WTC11 (cell line): Measurements from ENCODE around the gene SOX9. TPM values are rescaled to one million over a fixed set of nuclear protein-coding genes. Genes with fewer than 3 reads are reported as not detected.

Source experiments
- ATAC-seq: fragments of 200-7000 bp; cut with Tn5 transposase; 2 replicates; pipeline ENCODE4 v1.10.0; 2021; ENCODE audit warnings: mild to moderate bottlenecking, moderate library complexity
- CTCF ChIA-PET: fragments of 300-600 bp; sonication (Branson Sonifier 250); formaldehyde crosslinking; loops from one replicate; lab custom pipeline; 2021; ENCODE audit warnings: antibody characterized with exemption; lab: Charles Lee
- POLR2A ChIA-PET: fragments of 350-600 bp; sonication (Branson Sonifier 250); formaldehyde crosslinking; loops from one replicate; lab custom pipeline; 2021; ENCODE audit warnings: antibody characterized with exemption; lab: Charles Lee
- DNase-seq: peaks from one replicate; pipeline ENCODE4 v3.0.0; 2021; ENCODE audit warnings: low spot score
- H3K27ac Mint-ChIP-seq: 2 replicates; pipeline ENCODE4 v1.8.0; 2021; ENCODE audit warnings: mixed read lengths
- H3K27me3 Mint-ChIP-seq: 2 replicates; pipeline ENCODE4 v1.8.0; 2021; ENCODE audit warnings: low read depth, mild to moderate bottlenecking, moderate library complexity, mixed read lengths
- H3K36me3 Mint-ChIP-seq: 2 replicates; pipeline ENCODE4 v1.8.0; 2021; ENCODE audit warnings: mixed read lengths
- H3K4me1 Mint-ChIP-seq: 2 replicates; pipeline ENCODE4 v1.8.0; 2022; ENCODE audit warnings: mixed read lengths
- H3K4me3 Mint-ChIP-seq: 2 replicates; pipeline ENCODE4 v1.8.0; 2021; ENCODE audit warnings: mild to moderate bottlenecking, moderate library complexity, mixed read lengths
- H3K9me3 Mint-ChIP-seq: 2 replicates; pipeline ENCODE4 v1.8.0; 2021; ENCODE audit warnings: mixed read lengths
- ATF2 ChIP-seq: sonication (generic); formaldehyde crosslinking; IDR thresholded peaks from 2 replicates; pipeline ENCODE4 v1.8.1; 2022; ENCODE audit warnings: low read depth, missing genetic modification reagents, borderline replicate concordance
- ELF4 ChIP-seq: sonication (generic); formaldehyde crosslinking; IDR thresholded peaks from 2 replicates; pipeline ENCODE4 v1.8.1; 2022; ENCODE audit warnings: low read depth, mild to moderate bottlenecking, moderate library complexity, missing genetic modification reagents
- ESRRA ChIP-seq: sonication (generic); formaldehyde crosslinking; IDR thresholded peaks from 2 replicates; pipeline ENCODE4 v1.8.1; 2022; ENCODE audit warnings: mild to moderate bottlenecking, missing genetic modification reagents, borderline replicate concordance
- FOXJ3 ChIP-seq: sonication (generic); formaldehyde crosslinking; IDR thresholded peaks from 2 replicates; pipeline ENCODE4 v1.9.0; 2021; ENCODE audit warnings: missing genetic modification reagents, mild to moderate bottlenecking, borderline replicate concordance
- HMGXB4 ChIP-seq: sonication (generic); formaldehyde crosslinking; IDR thresholded peaks from 2 replicates; pipeline ENCODE4 v1.8.1; 2023; ENCODE audit warnings: mild to moderate bottlenecking, moderate library complexity, missing genetic modification reagents
- NR2C2 ChIP-seq: sonication (generic); formaldehyde crosslinking; IDR thresholded peaks from 2 replicates; pipeline ENCODE4 v1.8.0; 2022; ENCODE audit warnings: mild to moderate bottlenecking, missing genetic modification reagents
- ZNF232 ChIP-seq: sonication (generic); formaldehyde crosslinking; IDR thresholded peaks from 2 replicates; pipeline ENCODE4 v1.8.0; 2022; ENCODE audit warnings: mild to moderate bottlenecking, missing genetic modification reagents
- ZNF416 ChIP-seq: fragments of 250-450 bp; sonication (Bioruptor Pico); IDR thresholded peaks from 2 replicates; pipeline ENCODE4 v1.9.0; 2021; ENCODE audit warnings: mild to moderate bottlenecking, inconsistent platforms
- ZNF425 ChIP-seq: fragments of 250-450 bp; sonication (Bioruptor Pico); conservative IDR thresholded peaks from 2 replicates; pipeline ENCODE4 v1.9.0; 2021; ENCODE audit warnings: mild to moderate bottlenecking
- ZSCAN18 ChIP-seq: fragments of 250-450 bp; sonication (Bioruptor Pico); IDR thresholded peaks from 2 replicates; pipeline ENCODE4 v2.1.2; 2022; ENCODE audit warnings: mild to moderate bottlenecking, moderate library complexity
- total RNA-seq: library from RNA; stranded (reverse); gene quantifications from 3 replicates; pipeline ENCODE4 v1.2.3, GENCODE V29; 2021
- TF ChIP-seq, protein P1 (sequence below): sonication (generic); formaldehyde crosslinking; conservative IDR thresholded peaks from 2 replicates; pipeline ENCODE4 v1.8.1; 2023; ENCODE audit warnings: mild to moderate bottlenecking, low read depth, missing genetic modification reagents, moderate library complexity
- TF ChIP-seq, protein P2 (sequence below): sonication (generic); formaldehyde crosslinking; IDR thresholded peaks from 2 replicates; pipeline ENCODE4 v1.8.0; 2023; ENCODE audit warnings: mild to moderate bottlenecking, missing genetic modification reagents
- TF ChIP-seq, protein P3 (sequence below): fragments of 250-450 bp; sonication (Bioruptor Pico); IDR thresholded peaks from 2 replicates; pipeline ENCODE4 v1.9.0; 2021; ENCODE audit warnings: mild to moderate bottlenecking
- TF ChIP-seq, protein P4 (sequence below): fragments of 250-450 bp; sonication (Bioruptor Pico); IDR thresholded peaks from 2 replicates; pipeline ENCODE4 v1.9.0; 2021; ENCODE audit warnings: mild to moderate bottlenecking
- TF ChIP-seq, protein P5 (sequence below): sonication (generic); formaldehyde crosslinking; IDR thresholded peaks from 2 replicates; pipeline ENCODE4 v1.8.1; 2023; ENCODE audit warnings: mild to moderate bottlenecking, missing genetic modification reagents, moderate library complexity

Gene SOX9
- total RNA-seq, 1 experiment from 2014 or later = 8.1 TPM

DNA sequence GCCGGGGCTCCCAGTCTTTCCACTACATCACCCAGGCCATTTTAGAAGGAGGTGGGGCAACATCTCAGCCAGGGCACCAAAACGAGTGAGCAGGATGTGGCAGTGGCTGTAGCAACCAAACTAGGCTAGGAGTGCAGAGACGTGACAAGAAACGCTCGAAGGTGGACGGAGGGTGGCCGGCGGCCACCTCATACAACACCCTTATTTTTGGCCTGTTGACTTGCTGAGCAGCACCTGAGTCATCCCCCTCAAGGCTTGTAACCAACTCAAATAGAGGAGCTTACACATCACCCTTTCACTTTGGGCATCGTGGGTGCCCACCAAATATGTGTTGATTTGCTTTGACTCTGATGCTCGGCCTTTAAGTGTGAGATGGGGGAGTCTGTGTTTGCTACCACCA is 23.7 kb upstream of the SOX9 start:
- CTCF ChIA-PET = no interaction called here
- Mint-ChIP-seq H3K4me1 (peaks cover 19% of the 10 kb centered on the region), H3K4me3 (no peak overlapping the region), H3K27ac (no peak overlapping the region), H3K9me3 (peaks cover 16% of the 10 kb centered on the region), H3K27me3 (no peaks in the 10 kb centered on the region)
- POLR2A ChIA-PET = no interaction called here
- no peak for ATAC-seq
- DNase-seq = no peak
- TF ChIP-seq ZNF425 (CRISPR knock-in tag) = no peak
- TF ChIP-seq, protein P1, sequence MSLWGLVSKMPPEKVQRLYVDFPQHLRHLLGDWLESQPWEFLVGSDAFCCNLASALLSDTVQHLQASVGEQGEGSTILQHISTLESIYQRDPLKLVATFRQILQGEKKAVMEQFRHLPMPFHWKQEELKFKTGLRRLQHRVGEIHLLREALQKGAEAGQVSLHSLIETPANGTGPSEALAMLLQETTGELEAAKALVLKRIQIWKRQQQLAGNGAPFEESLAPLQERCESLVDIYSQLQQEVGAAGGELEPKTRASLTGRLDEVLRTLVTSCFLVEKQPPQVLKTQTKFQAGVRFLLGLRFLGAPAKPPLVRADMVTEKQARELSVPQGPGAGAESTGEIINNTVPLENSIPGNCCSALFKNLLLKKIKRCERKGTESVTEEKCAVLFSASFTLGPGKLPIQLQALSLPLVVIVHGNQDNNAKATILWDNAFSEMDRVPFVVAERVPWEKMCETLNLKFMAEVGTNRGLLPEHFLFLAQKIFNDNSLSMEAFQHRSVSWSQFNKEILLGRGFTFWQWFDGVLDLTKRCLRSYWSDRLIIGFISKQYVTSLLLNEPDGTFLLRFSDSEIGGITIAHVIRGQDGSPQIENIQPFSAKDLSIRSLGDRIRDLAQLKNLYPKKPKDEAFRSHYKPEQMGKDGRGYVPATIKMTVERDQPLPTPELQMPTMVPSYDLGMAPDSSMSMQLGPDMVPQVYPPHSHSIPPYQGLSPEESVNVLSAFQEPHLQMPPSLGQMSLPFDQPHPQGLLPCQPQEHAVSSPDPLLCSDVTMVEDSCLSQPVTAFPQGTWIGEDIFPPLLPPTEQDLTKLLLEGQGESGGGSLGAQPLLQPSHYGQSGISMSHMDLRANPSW (CRISPR knock-in tag) = no peak
- TF ChIP-seq, protein P2, sequence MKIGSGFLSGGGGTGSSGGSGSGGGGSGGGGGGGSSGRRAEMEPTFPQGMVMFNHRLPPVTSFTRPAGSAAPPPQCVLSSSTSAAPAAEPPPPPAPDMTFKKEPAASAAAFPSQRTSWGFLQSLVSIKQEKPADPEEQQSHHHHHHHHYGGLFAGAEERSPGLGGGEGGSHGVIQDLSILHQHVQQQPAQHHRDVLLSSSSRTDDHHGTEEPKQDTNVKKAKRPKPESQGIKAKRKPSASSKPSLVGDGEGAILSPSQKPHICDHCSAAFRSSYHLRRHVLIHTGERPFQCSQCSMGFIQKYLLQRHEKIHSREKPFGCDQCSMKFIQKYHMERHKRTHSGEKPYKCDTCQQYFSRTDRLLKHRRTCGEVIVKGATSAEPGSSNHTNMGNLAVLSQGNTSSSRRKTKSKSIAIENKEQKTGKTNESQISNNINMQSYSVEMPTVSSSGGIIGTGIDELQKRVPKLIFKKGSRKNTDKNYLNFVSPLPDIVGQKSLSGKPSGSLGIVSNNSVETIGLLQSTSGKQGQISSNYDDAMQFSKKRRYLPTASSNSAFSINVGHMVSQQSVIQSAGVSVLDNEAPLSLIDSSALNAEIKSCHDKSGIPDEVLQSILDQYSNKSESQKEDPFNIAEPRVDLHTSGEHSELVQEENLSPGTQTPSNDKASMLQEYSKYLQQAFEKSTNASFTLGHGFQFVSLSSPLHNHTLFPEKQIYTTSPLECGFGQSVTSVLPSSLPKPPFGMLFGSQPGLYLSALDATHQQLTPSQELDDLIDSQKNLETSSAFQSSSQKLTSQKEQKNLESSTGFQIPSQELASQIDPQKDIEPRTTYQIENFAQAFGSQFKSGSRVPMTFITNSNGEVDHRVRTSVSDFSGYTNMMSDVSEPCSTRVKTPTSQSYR (CRISPR knock-in tag) = no peak
- TF ChIP-seq, protein P3, sequence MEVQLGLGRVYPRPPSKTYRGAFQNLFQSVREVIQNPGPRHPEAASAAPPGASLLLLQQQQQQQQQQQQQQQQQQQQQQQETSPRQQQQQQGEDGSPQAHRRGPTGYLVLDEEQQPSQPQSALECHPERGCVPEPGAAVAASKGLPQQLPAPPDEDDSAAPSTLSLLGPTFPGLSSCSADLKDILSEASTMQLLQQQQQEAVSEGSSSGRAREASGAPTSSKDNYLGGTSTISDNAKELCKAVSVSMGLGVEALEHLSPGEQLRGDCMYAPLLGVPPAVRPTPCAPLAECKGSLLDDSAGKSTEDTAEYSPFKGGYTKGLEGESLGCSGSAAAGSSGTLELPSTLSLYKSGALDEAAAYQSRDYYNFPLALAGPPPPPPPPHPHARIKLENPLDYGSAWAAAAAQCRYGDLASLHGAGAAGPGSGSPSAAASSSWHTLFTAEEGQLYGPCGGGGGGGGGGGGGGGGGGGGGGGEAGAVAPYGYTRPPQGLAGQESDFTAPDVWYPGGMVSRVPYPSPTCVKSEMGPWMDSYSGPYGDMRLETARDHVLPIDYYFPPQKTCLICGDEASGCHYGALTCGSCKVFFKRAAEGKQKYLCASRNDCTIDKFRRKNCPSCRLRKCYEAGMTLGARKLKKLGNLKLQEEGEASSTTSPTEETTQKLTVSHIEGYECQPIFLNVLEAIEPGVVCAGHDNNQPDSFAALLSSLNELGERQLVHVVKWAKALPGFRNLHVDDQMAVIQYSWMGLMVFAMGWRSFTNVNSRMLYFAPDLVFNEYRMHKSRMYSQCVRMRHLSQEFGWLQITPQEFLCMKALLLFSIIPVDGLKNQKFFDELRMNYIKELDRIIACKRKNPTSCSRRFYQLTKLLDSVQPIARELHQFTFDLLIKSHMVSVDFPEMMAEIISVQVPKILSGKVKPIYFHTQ (CRISPR knock-in tag) = no peak
- TF ChIP-seq ZNF232 (CRISPR knock-in tag) = no peak
- no peak for TF ChIP-seq ZNF416 (CRISPR knock-in tag)
- TF ChIP-seq FOXJ3 (CRISPR knock-in tag) = no peak
- TF ChIP-seq NR2C2 (CRISPR knock-in tag) = no peak
- no peak for TF ChIP-seq ATF2 (CRISPR knock-in tag)
- TF ChIP-seq, all 79 proteins: peak for 0
- no peaks in the 10 kb centered on the region; the same call in 1 of the 2 replicates for H3K36me3 Mint-ChIP-seq

GRCh38 chr17:72099919-72100318 is 20.9 kb upstream of the SOX9 start:
- POLR2A ChIA-PET = no interaction called here
- CTCF ChIA-PET = no interaction called here
- no peak overlapping the region for H3K27ac Mint-ChIP-seq
- no peak overlapping the region for H3K4me3 Mint-ChIP-seq
- H3K36me3 Mint-ChIP-seq = no peaks in the 10 kb centered on the region
- DNase-seq (no peak), ATAC-seq (no peak)
- peaks cover 13% of the 10 kb centered on the region for H3K9me3 Mint-ChIP-seq
- H3K27me3 Mint-ChIP-seq = no peaks in the 10 kb centered on the region
- peaks cover 12% of the 10 kb centered on the region for H3K4me1 Mint-ChIP-seq
- no peak for TF ChIP-seq ELF4
- TF ChIP-seq ATF2 (CRISPR knock-in tag) = no peak
- TF ChIP-seq HMGXB4 (CRISPR knock-in tag) = no peak
- no peak for TF ChIP-seq ESRRA (CRISPR knock-in tag)
- TF ChIP-seq, protein P4, sequence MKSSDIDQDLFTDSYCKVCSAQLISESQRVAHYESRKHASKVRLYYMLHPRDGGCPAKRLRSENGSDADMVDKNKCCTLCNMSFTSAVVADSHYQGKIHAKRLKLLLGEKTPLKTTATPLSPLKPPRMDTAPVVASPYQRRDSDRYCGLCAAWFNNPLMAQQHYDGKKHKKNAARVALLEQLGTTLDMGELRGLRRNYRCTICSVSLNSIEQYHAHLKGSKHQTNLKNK = no peak
- TF ChIP-seq ZNF232 (CRISPR knock-in tag) = no peak
- TF ChIP-seq, protein P5, sequence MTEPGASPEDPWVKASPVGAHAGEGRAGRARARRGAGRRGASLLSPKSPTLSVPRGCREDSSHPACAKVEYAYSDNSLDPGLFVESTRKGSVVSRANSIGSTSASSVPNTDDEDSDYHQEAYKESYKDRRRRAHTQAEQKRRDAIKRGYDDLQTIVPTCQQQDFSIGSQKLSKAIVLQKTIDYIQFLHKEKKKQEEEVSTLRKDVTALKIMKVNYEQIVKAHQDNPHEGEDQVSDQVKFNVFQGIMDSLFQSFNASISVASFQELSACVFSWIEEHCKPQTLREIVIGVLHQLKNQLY (CRISPR knock-in tag) = no peak
- no peak for TF ChIP-seq ZSCAN18 (CRISPR knock-in tag)
